A673 (cell line): ENCODE data around the gene EHF.

Experiments
- CTCF ChIP-seq: fragments of 300-800, 200-600 bp; sonication (generic); conservative IDR thresholded peaks from 2 replicates; pipeline ENCODE4 v1.5.1; 2017; ENCODE audit warnings: low read depth, mild to moderate bottlenecking, antibody characterized with exemption, low read length, moderate library complexity, mixed read lengths
- EZH2 ChIP-seq: fragments of 200-600 bp; sonication (generic); IDR thresholded peaks from 2 replicates; pipeline ENCODE4 v1.6.1; 2017; ENCODE audit warnings: borderline replicate concordance, low read depth, mild to moderate bottlenecking, mixed read lengths, antibody characterized with exemption, low read length; ENCODE audit not compliant: poor library complexity, severe bottlenecking

GRCh38 chr11:34620202-34620601 is 691 bp upstream of the EHF start:
- TF ChIP-seq CTCF (no peak), EZH2 (no peak)
